OCI-LY7 (cell line): ENCODE results near the gene PHPT1. TPM values are rescaled to one million over a fixed set of nuclear protein-coding genes. Genes with fewer than 3 reads are reported as not detected.

Experiments
- BruUV-seq: library from RNA; stranded (reverse); fragments of 400-500 nt; replicated peaks from 2 replicates; lab custom pipeline; 2021; lab: Mats Ljungman, UMichigan
- CTCF ChIA-PET: fragments of 300-600 bp; sonication (Branson Sonifier 250); formaldehyde crosslinking; loops from one replicate; lab custom pipeline; 2022; ENCODE audit warnings: antibody characterized with exemption; ENCODE audit not compliant: unreplicated experiment; lab: Charles Lee
- POLR2A ChIA-PET: fragments of 300-600 bp; sonication (Branson Sonifier 250); formaldehyde crosslinking; loops from one replicate; lab custom pipeline; 2022; ENCODE audit warnings: antibody characterized with exemption; lab: Charles Lee
- DNase-seq: peaks from one replicate; pipeline ENCODE4 v3.0.0-alpha.2; 2015; ENCODE audit warnings: low spot score
- H2AFZ ChIP-seq: fragments of 200-600 bp; sonication (generic), shearing (Covaris generic); 2 replicates; pipeline ENCODE4 v1.6.1; 2014; ENCODE audit warnings: mild to moderate bottlenecking, antibody characterized with exemption, low read length, moderate library complexity
- H3K27ac ChIP-seq: fragments of 200-600 bp; sonication (generic); 2 replicates; pipeline ENCODE4 v1.5.1; 2014; ENCODE audit warnings: mixed run types, low read depth, mild to moderate bottlenecking, moderate library complexity, low read length, inconsistent platforms; ENCODE audit not compliant: poor library complexity, severe bottlenecking
- H3K36me3 ChIP-seq: fragments of 200-600 bp; sonication (generic); 2 replicates; pipeline ENCODE4 v1.6.1; 2014; ENCODE audit warnings: mild to moderate bottlenecking, antibody characterized with exemption, low read length, moderate library complexity, mixed read lengths; ENCODE audit not compliant: insufficient read depth
- H3K4me1 ChIP-seq: fragments of 200-600 bp; sonication (generic); 2 replicates; pipeline ENCODE4 v1.5.1; 2014; ENCODE audit warnings: mild to moderate bottlenecking, low read length; ENCODE audit not compliant: insufficient read depth, poor library complexity, severe bottlenecking
- H3K4me2 ChIP-seq: fragments of 200-600 bp; sonication (generic); 2 replicates; pipeline ENCODE4 v1.6.1; 2014; ENCODE audit warnings: mild to moderate bottlenecking, low read length
- H3K4me3 ChIP-seq: fragments of 200-600 bp; sonication (generic); 2 replicates; pipeline ENCODE4 v1.5.1; 2014; ENCODE audit warnings: mild to moderate bottlenecking, low read depth, low read length; ENCODE audit not compliant: poor library complexity, severe bottlenecking
- H3K79me2 ChIP-seq: fragments of 200-600 bp; sonication (generic); 2 replicates; pipeline ENCODE4 v1.6.1; 2016; ENCODE audit warnings: low read depth, mild to moderate bottlenecking, low read length, moderate library complexity, mixed read lengths; ENCODE audit not compliant: insufficient read depth
- H3K9me2 ChIP-seq: fragments of 200-600 bp; sonication (generic); 2 replicates; pipeline ENCODE4 v1.6.1; 2016; ENCODE audit warnings: mild to moderate bottlenecking, low read length, mixed read lengths; ENCODE audit not compliant: insufficient read depth
- H3K9me3 ChIP-seq: fragments of 200-600 bp; sonication (generic); 2 replicates; pipeline ENCODE4 v1.6.1; 2014; ENCODE audit warnings: mild to moderate bottlenecking, mixed run types, low read length, mixed read lengths
- H4K20me1 ChIP-seq: fragments of 200-600 bp; sonication (generic); 2 replicates; pipeline ENCODE4 v1.6.1; 2014; ENCODE audit warnings: mild to moderate bottlenecking, antibody characterized with exemption, low read length, moderate library complexity, mixed read lengths; ENCODE audit not compliant: insufficient read depth
- CTCF ChIP-seq: fragments of 200-600 bp; sonication (generic); conservative IDR thresholded peaks from 2 replicates; pipeline ENCODE4 v1.5.1; 2014; ENCODE audit warnings: mild to moderate bottlenecking, antibody characterized with exemption, low read length, moderate library complexity, mixed read lengths
- EZH2phosphoT487 ChIP-seq: fragments of 200-600 bp; sonication (generic); IDR thresholded peaks from 2 replicates; pipeline ENCODE4 v1.6.1; 2018; ENCODE audit warnings: low read depth, borderline replicate concordance, mild to moderate bottlenecking, mixed run types, antibody characterized with exemption, low read length, moderate library complexity, mixed read lengths
- intact Hi-C: fragments of 100-400 bp; cut with micrococcal nuclease; formaldehyde crosslinking; loops from one replicate; pipeline ENCODE4 v1.10.0; 2022; ENCODE audit not compliant: unreplicated experiment
- total RNA-seq, 2 experiments: library from RNA; depleted of rRNA in 1 of 2; stranded (reverse); fragments of >200 nt in 1 of 2; shearing (Covaris generic) in 1 of 2; gene quantifications; 2 replicates each; pipeline ENCODE4 v1.2.3, GENCODE V29; 2014 to 2022

Gene PHPT1
- total RNA-seq, 2 experiments from 2014 or later, result 49.9 to 56.9 TPM

- H3K9me3 ChIP-seq, result no peaks in the 10 kb centered on the region
- BruUV-seq, result no TSS peak
- H3K4me3 ChIP-seq, result no peak overlapping the region
- no peaks in the 10 kb centered on the region for H3K79me2 ChIP-seq
- TF ChIP-seq EZH2phosphoT487 (no peak), CTCF (no peak)
- intact Hi-C loops, result no loop called here
- H3K9me2 ChIP-seq, result no peaks in the 10 kb centered on the region
- POLR2A ChIA-PET, result interaction anchor here (1.0 kb wide), 1 partner anchor 10 kb away, joined by 3 read pairs; no protein-coding TSS in a partner anchor
- no peak for DNase-seq
- no peaks in the 10 kb centered on the region for H4K20me1 ChIP-seq
- CTCF ChIA-PET, result no interaction called here
- no peak overlapping the region for H3K4me2 ChIP-seq
- H3K4me1 ChIP-seq, result no peaks in the 10 kb centered on the region
- no peak overlapping the region for H3K27ac ChIP-seq
- H3K36me3 ChIP-seq, result peaks cover 83% of the 10 kb centered on the region
- no peak overlapping the region for H2AFZ ChIP-seq
Measured at GRCh38 chr9:136826703-136827582, 22.3 kb upstream of the PHPT1 start.

GRCh38 chr9:136827794-136828473 is 21.3 kb upstream of the PHPT1 start:
- TF ChIP-seq CTCF (no peak), EZH2phosphoT487 (no peak)
- Histone ChIP-seq H3K9me3 (no peaks in the 10 kb centered on the region), H3K4me1 (no peaks in the 10 kb centered on the region), H3K79me2 (no peaks in the 10 kb centered on the region), H3K9me2 (no peaks in the 10 kb centered on the region), H3K4me2 (no peak overlapping the region), H3K27ac (no peak overlapping the region), H3K36me3 (peaks cover 88% of the 10 kb centered on the region), H4K20me1 (no peaks in the 10 kb centered on the region), H2AFZ (no peak overlapping the region), H3K4me3 (no peak overlapping the region)
- DNase-seq, result no peak
- CTCF ChIA-PET, result no interaction called here
- intact Hi-C loops, result no loop called here
- no TSS peak for BruUV-seq
- POLR2A ChIA-PET, result no interaction called here
